Keratinocyte (primary cell): ENCODE results near the gene APEH.

Experiments used
- EZH2 ChIP-seq: IDR thresholded peaks from one replicate; pipeline ENCODE4 v1.6.1; 2012; ENCODE audit warnings: inconsistent platforms, mild to moderate bottlenecking, low read length, moderate library complexity
- TF ChIP-seq, protein P1 (sequence below), 3 experiments: IDR thresholded peaks in 1 of 3; conservative IDR thresholded peaks in 1 of 3; optimal IDR thresholded peaks in 1 of 3; 2 replicates in 2 of 3; 3 replicates in 1 of 3; pipeline versions ENCODE3 to v1.5.1; 2011; ENCODE audit warnings: low read length in 3 of 3, mild to moderate bottlenecking in 3 of 3, moderate library complexity in 2 of 3, control low read depth in 1 of 3, inconsistent platforms in 1 of 3; ENCODE audit not compliant: insufficient read depth in 2 of 3; ENCODE audit errors: extremely low read depth in 1 of 3

DNA sequence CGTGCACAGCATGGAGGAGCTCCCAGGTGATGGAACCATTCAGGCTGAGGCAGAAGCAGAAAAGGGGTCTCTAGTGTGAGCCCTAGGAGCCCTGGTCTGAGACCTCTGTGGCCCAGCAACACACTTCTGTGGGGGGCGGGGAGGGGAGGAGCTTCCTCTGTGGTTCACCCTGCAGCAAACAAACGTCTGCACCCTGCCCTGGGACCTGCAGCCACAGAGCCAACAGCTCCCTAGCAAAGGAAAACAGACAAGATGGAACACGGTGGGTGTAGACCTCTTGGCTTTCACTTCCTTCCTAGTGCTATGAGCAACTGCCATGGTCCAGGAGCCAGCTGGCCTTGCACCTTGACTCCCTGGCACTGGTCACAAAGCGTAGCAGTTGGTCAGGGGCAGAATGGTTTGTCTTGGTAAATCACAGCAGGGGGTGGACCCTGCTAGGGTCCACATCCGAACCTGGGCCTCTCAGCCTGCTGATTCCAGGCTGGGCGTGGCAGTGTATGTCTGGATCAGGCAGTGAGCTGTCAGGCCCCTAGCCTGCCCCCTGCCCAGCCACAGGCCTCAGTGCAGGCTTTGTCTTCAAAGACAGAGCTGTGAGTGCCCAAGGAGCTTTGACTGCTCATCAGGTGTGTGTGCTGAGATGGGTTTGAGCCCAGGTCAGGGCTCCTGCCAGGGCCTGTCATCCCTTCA lies 38.6 kb downstream of the APEH start:
- TF ChIP-seq EZH2 = no peak
- TF ChIP-seq, protein P1, sequence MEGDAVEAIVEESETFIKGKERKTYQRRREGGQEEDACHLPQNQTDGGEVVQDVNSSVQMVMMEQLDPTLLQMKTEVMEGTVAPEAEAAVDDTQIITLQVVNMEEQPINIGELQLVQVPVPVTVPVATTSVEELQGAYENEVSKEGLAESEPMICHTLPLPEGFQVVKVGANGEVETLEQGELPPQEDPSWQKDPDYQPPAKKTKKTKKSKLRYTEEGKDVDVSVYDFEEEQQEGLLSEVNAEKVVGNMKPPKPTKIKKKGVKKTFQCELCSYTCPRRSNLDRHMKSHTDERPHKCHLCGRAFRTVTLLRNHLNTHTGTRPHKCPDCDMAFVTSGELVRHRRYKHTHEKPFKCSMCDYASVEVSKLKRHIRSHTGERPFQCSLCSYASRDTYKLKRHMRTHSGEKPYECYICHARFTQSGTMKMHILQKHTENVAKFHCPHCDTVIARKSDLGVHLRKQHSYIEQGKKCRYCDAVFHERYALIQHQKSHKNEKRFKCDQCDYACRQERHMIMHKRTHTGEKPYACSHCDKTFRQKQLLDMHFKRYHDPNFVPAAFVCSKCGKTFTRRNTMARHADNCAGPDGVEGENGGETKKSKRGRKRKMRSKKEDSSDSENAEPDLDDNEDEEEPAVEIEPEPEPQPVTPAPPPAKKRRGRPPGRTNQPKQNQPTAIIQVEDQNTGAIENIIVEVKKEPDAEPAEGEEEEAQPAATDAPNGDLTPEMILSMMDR (optimal IDR thresholded peaks at IDR 0.05 in 1 of 3, IDR thresholded peaks at IDR 0.05 in 1 of 3, conservative IDR thresholded peaks at IDR 0.05 in 1 of 3; ENCODE audit: extremely low read depth in 1 of 3, insufficient read depth in 2 of 3, low read length in 3 of 3) = no peak
